ENCODE results near the gene PLEKHA6.
A peak's percentile ranks its signal among the peaks of the same experiment; 100 is the strongest.

PLEKHA6 gene

GRCh38 chr1:204266504-204267034, 93.2 kb downstream of the PLEKHA6 start:
- no peak overlapping the region for H3K4me3 ChIP-seq (ENCODE audit: low read depth, low read length)
- in situ Hi-C loops (cut with HindIII; ENCODE audit: low sequenced_read_pairs), result no loop called here
- no peak for TF ChIP-seq CTCF (IDR thresholded peaks at IDR 0.05; ENCODE audit: low read depth, low read length, missing control alignments)
- no peak for DNase-seq (ENCODE audit: low read depth)

DNA sequence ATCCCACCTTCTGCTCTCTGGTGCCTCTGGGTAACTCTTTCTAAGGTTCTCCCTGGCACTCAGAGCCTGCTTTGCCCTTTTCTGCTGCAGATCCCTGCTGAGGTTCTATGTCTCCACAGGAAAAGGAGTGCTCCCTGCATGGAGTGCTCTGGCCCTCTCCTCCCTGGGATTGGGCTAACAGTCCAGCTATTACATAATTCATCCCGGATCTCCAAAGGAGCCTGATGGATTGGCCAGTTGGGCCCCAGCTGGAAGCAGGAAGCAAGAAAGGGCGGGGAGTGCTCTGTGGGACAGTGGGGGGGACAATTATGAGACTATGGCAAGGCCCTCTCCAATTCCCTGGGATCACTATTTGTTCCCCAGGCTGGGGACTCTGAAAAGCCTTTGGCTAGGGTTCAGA, 94.1 kb downstream of the PLEKHA6 start:
- no peak overlapping the region for H3K4me3 ChIP-seq (ENCODE audit: low read depth, low read length)
- no peak for DNase-seq (ENCODE audit: low read depth)
- no peak for TF ChIP-seq CTCF (IDR thresholded peaks at IDR 0.05; ENCODE audit: low read depth, low read length, missing control alignments)
- in situ Hi-C loops (cut with HindIII; ENCODE audit: low sequenced_read_pairs), result no loop called here

- no peak for DNase-seq (ENCODE audit: low read depth)
- no peak for TF ChIP-seq CTCF (IDR thresholded peaks at IDR 0.05; ENCODE audit: low read depth, low read length, missing control alignments)
- no peak overlapping the region for H3K4me3 ChIP-seq (ENCODE audit: low read depth, low read length)
- in situ Hi-C loops (cut with HindIII; ENCODE audit: low sequenced_read_pairs), result no loop called here
These were observed 94.9 kb downstream of the PLEKHA6 start for GRCh38 chr1:204264805-204265204.

DNA sequence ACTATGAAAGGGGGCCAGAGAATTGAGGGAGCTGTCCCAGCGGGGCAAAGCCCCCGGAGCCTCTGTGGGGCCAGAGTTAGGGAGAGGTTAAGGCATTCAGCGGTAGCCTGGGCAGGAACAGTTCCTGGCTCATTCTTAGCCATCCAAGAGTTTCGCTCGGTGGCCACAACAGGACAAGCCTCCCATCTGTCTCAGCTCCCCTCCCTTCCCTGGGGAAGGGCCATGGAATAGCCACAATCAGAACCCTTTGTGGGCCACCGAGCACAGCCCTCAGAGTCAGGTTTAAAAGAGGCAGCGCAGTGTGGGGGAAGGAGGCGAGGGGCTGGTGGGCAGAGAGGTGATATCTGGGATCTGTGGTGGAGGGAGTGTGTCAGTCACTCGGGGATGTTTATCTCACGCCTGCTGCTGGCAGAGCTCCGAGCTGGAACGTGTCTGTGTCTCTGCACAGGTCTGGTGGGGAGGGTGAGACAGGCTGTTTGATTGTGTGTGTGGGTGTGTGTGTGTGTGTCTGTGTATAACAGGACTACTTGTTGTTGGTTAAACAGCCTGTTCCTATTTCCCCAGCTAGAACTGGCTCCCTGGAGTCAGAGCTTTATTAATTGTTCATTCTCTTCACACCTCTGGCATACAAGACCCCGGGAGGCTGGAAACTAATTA, 96.3 kb downstream of the PLEKHA6 start:
- DNase-seq (ENCODE audit: low read depth), result no peak
- no peak for TF ChIP-seq CTCF (IDR thresholded peaks at IDR 0.05; ENCODE audit: low read depth, low read length, missing control alignments)
- in situ Hi-C loops (cut with HindIII; ENCODE audit: low sequenced_read_pairs), result no loop called here
- H3K4me3 ChIP-seq (ENCODE audit: low read depth, low read length), result no peak overlapping the region

DNA sequence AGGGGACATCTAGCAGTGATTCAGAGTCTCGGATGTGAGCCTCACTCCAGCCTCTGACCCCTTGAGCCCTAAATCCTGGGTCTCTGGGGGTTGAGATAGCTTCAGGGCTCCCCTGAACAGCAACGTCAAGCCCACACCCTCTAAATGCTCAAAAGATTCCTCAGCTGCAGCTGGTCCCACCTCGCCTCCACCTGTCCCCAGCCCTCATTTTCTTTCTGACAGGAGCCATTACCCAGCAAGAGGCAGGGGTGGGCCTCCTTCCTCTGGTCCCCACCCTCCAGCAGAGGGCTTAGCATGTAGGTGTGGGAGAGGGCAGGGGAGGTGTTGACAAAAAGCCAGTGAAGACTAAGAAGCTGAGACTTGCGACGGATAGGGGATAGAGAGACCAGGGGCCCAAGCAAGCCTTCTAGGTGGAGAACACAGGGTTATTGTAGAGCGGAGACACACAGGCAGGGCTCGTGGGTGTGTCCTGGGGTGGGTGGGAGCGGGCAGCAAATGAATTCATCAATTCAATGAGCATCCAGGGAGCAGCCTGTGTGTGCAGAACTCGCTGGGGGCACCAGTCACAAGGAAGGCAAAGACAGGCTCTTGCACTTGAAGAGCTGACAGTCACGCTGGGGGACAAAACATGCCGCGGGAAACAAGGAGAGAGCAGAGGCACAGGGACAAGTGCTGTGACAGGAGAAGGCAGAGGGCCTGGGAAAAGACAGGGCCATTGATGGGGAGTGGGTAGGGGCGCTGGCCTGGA, 97.0 kb downstream of the PLEKHA6 start:
- DNase-seq (ENCODE audit: low read depth), result no peak
- H3K4me3 ChIP-seq (ENCODE audit: low read depth, low read length), result no peak overlapping the region
- in situ Hi-C loops (cut with HindIII; ENCODE audit: low sequenced_read_pairs), result no loop called here
- no peak for TF ChIP-seq CTCF (IDR thresholded peaks at IDR 0.05; ENCODE audit: low read depth, low read length, missing control alignments)

DNA sequence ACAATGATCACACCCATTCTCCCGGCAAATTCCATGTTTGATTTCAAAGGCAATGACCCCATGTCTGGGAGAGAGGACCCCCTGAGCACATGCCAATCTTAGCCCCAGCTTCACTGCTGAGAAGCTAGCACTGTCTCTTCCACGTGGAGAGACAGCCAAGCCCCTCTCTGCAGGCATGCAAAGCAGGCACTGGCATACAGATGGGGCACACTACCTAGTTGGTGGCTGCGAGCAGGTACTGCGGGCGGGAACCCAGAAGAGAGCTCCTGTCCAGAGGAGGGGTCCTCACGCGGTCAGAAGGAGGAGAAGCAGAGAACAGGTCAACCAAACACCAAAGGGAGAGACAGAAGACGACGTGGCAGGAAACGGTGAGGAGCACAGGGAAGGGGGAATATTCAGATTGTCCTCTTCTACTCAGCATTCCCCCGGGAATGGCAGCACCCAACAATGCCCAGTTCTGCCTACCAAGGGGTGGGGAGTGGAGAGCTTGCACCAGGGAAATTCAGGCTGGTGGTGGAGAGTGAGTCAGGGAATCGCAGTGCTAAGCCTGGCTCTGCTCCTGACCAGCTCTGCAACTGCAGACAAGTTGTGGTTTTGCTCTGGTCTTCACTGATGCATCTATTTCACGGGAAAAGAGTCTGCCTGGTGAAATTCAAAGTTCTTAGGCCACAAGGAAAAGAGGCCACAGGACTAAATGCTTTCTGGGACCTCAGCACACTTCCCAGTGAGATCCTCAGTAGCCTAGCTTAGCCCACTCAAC, 97.8 kb downstream of the PLEKHA6 start:
- DNase-seq (ENCODE audit: low read depth), result peak; percentile 26
- no peak overlapping the region for H3K4me3 ChIP-seq (ENCODE audit: low read depth, low read length)
- TF ChIP-seq CTCF (IDR thresholded peaks at IDR 0.05; ENCODE audit: low read depth, low read length, missing control alignments), result no peak
- in situ Hi-C loops (cut with HindIII; ENCODE audit: low sequenced_read_pairs), result no loop called here
